Muscle layer of colon (tissue), 2 donors: ENCODE results near the gene BICC1.

ENCODE experiments used
- H3K27ac ChIP-seq: one replicate; pipeline ENCODE4 v1.7.0; 2013; ENCODE audit warnings: low read depth, mild to moderate bottlenecking, low read length, moderate library complexity
- H3K27me3 ChIP-seq, 2 donors: one replicate each; pipeline ENCODE4 v1.7.0; 2013; ENCODE audit warnings: low read length in 2 of 2, mild to moderate bottlenecking in 2 of 2; ENCODE audit not compliant: insufficient read depth in 2 of 2, control insufficient read depth in 1 of 2
- H3K36me3 ChIP-seq: one replicate; pipeline ENCODE4 v1.7.0; 2013; ENCODE audit warnings: mild to moderate bottlenecking, low read length; ENCODE audit not compliant: insufficient read depth
- H3K4me1 ChIP-seq: one replicate; pipeline ENCODE4 v1.7.0; 2013; ENCODE audit warnings: mild to moderate bottlenecking, low read length; ENCODE audit not compliant: insufficient read depth
- H3K4me3 ChIP-seq, 2 donors: one replicate each; pipeline ENCODE4 v1.7.0; 2013; ENCODE audit warnings: low read length in 2 of 2, low read depth in 1 of 2, mild to moderate bottlenecking in 1 of 2, moderate library complexity in 1 of 2
- H3K9ac ChIP-seq: one replicate; pipeline ENCODE4 v1.7.0; 2013; ENCODE audit warnings: low read length
- H3K9me3 ChIP-seq: one replicate; pipeline ENCODE4 v1.7.0; 2013; ENCODE audit warnings: mild to moderate bottlenecking, low read length
- donor health status: abdominal sarcoma.
- donor health status: Adenocarcinoma of cecum.

Gene BICC1

DNA sequence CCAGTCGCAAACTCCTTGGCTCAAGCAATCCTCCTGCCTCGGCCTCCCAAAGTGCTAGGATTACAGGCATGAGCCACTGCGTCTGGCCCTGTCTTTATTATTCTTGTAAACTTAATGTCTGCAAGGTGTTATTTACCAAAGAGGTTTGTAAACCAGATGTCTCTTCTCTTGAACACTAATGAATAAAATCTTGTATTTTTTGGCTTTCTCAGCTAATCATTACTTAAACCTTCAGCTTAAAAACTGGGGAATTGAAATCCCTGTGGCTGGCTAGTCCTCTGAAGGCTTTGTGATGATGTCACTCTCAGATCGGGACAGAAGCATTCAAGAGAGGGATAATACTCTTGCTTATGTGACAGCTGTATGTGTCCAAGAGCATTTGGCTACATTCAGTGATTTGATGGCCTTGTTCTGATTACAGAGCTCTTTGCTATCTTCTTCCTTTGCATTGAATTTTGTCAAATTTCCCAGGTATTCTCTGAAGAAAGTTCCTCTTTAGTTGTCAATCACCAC, 130.3 kb downstream of the BICC1 start:
- H3K9ac ChIP-seq: no peak overlapping the region
- H3K36me3 ChIP-seq: no peaks in the 10 kb centered on the region
- no peak overlapping the region for H3K27ac ChIP-seq
- no peaks in the 10 kb centered on the region for H3K9me3 ChIP-seq
- no peaks in the 10 kb centered on the region for H3K27me3 ChIP-seq
- H3K4me3 ChIP-seq: no peak overlapping the region
- peaks cover 31% of the 10 kb centered on the region for H3K4me1 ChIP-seq

- no peaks in the 10 kb centered on the region for H3K36me3 ChIP-seq
- H3K9me3 ChIP-seq: no peaks in the 10 kb centered on the region
- no peak overlapping the region for H3K27ac ChIP-seq
- peaks cover 43% of the 10 kb centered on the region for H3K4me1 ChIP-seq
- no peak overlapping the region for H3K4me3 ChIP-seq
- H3K9ac ChIP-seq: no peak overlapping the region
- no peaks in the 10 kb centered on the region for H3K27me3 ChIP-seq
These were observed 131.6 kb downstream of the BICC1 start for GRCh38 chr10:58644311-58644710.

DNA sequence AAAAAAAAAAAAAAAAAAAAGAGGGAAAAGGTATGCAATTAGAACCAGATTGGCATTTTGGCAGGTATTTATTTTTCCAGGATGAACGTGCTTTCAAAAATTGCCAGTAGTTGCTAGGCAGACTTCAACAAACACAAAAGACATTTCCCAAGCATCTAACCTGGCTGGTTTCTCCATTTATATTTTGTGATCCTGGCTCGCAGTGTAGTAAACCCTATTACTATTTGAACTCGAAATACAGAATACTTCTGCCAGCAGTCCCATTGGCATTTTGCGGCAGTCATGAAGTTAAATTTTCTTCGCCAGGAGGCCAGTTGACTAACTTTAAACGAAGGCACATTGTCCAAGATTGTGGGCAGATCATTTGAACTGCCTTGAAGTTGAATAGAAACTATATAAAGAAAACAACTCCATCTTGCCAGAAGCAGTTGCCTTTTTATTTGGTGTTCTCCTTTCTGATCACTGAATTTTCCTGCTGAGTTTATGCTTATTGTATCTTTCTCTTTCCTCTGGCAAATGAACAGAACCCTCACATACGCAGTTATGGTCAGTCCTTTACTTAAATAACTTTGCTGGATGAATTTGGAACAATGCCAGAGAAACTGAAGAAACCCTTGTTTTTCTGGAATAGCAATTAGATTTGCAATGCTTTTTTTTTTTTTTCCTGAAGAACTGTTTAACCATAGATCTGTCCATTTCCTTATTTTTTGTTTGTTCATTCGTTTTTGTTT, 132.9 kb downstream of the BICC1 start:
- Histone ChIP-seq H3K9ac (no peak overlapping the region), H3K27me3 (no peaks in the 10 kb centered on the region), H3K27ac (no peak overlapping the region), H3K9me3 (no peaks in the 10 kb centered on the region), H3K4me3 (no peak overlapping the region), H3K36me3 (no peaks in the 10 kb centered on the region), H3K4me1 (peaks cover 42% of the 10 kb centered on the region)

DNA sequence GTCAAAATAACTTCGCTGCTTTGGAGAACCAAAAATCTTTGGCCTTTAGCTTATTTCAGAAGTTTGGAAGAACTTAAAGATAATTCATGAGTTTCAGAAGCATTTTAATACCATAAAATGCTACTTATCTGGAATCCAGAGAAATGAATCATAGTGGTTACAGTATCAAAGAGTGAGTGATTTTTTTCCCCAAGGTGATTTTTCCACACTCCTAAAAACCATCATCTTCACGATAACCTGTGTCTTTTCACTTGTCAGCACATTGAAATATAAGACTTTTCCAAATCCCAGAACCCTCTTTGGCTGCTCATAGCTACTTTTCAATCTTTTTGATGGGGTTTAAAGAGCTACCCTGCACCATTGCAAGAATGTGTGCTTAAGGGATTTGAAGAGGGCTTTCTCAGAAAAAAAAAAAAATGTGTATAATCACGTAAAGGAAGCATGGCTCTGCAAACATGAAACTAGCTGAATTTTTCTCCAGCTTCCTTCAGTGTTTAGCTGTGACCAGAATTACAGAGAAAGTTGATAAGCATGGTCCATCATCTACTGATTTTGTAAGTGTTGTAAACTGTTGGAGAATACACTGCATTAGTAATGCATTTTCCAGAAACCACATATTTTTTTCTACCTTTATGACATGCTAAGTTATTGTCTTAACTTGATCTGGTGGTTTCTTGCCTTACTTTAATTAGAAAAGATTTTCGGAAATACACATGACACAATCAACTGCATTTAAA, 134.9 kb downstream of the BICC1 start:
- Histone ChIP-seq H3K9me3 (no peaks in the 10 kb centered on the region), H3K9ac (no peak overlapping the region), H3K4me1 (peaks cover 47% of the 10 kb centered on the region), H3K27ac (no peak overlapping the region), H3K27me3 (no peaks in the 10 kb centered on the region), H3K4me3 (no peak overlapping the region), H3K36me3 (no peaks in the 10 kb centered on the region)

DNA sequence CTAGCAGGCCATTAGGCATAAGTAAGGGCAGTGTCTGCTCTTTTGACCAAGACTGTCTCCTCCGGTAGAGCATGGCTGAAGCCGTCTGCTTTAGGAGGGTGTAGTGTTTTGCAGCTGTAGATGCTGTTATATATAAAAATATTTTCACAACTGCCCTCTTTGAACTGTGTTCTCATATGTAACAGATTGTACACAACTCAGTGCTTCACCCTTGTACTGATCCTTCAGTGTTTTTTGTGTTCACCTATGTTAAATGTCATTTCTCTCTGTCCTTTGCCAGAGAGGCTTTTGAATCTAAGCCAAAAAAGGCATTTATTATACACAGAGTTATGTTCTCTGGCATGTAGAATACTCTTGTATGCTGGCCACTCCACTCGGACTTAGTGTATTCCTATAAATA, 135.5 kb downstream of the BICC1 start:
- Histone ChIP-seq H3K9ac (no peak overlapping the region), H3K36me3 (no peaks in the 10 kb centered on the region), H3K9me3 (no peaks in the 10 kb centered on the region), H3K27ac (no peak overlapping the region), H3K4me3 (no peak overlapping the region), H3K27me3 (no peaks in the 10 kb centered on the region), H3K4me1 (peaks cover 47% of the 10 kb centered on the region)

DNA sequence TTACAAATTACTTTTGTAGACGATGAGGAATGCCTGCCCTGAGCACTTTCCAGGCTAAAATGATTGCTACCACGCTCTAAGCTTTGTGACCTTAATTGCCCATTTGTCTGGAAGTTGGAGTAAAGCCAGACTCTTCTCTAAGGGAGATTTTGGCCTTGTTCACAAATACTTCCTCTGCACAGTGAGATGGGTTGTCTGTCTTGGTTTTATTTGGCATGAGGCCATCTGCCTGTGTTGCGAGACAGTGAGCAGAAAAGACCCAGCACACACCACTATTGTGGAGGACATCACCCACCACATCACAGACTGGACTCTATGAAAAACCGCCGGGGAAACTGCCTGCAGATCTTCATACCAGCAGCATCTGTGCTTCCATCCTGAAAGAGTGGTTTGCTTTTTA, 138.4 kb downstream of the BICC1 start:
- no peak overlapping the region for H3K4me3 ChIP-seq
- H3K4me1 ChIP-seq: peaks cover 33% of the 10 kb centered on the region
- H3K27me3 ChIP-seq: no peaks in the 10 kb centered on the region
- no peaks in the 10 kb centered on the region for H3K9me3 ChIP-seq
- no peaks in the 10 kb centered on the region for H3K36me3 ChIP-seq
- no peak overlapping the region for H3K9ac ChIP-seq
- H3K27ac ChIP-seq: no peak overlapping the region

DNA sequence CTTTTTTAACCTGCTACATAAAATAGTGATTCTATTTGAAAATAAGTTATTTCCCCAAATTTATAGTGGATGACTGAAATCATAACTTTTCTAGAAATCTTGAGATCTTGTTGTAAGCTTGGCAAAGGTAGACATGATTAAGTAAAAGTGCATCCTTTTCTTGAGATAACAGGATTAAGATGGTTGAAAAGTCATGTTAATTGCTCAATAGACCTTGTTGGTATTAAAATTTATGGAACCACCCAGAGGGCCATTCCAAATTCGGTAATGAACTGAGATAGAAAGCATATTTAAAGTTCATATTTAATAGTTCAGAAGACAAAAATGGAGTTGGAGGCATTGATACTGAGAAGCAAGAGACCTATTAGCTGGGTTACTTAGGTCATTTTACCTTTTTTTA, 139.1 kb downstream of the BICC1 start:
- Histone ChIP-seq H3K9me3 (no peaks in the 10 kb centered on the region), H3K27ac (no peak overlapping the region)

GRCh38 chr10:58653139-58653538, 140.5 kb downstream of the BICC1 start:
- H3K36me3 ChIP-seq: no peaks in the 10 kb centered on the region
- no peak overlapping the region for H3K27ac ChIP-seq
- no peak overlapping the region for H3K4me3 ChIP-seq
- no peaks in the 10 kb centered on the region for H3K9me3 ChIP-seq
- no peaks in the 10 kb centered on the region for H3K27me3 ChIP-seq
- H3K9ac ChIP-seq: no peak overlapping the region
- peaks cover 25% of the 10 kb centered on the region for H3K4me1 ChIP-seq

More for the DNA sequence above, 139.1 kb downstream of the BICC1 start:
- Histone ChIP-seq H3K9ac (no peak overlapping the region), H3K4me3 (no peak overlapping the region), H3K4me1 (peaks cover 33% of the 10 kb centered on the region), H3K27me3 (no peaks in the 10 kb centered on the region), H3K36me3 (no peaks in the 10 kb centered on the region)

- H3K4me3 ChIP-seq: no peak overlapping the region
- H3K9me3 ChIP-seq: peaks cover 6% of the 10 kb centered on the region
- peaks cover 4% of the 10 kb centered on the region for H3K4me1 ChIP-seq
- H3K9ac ChIP-seq: no peak overlapping the region
- no peaks in the 10 kb centered on the region for H3K27me3 ChIP-seq
- no peak overlapping the region for H3K27ac ChIP-seq
- H3K36me3 ChIP-seq: no peaks in the 10 kb centered on the region
These were observed 148.0 kb downstream of the BICC1 start for GRCh38 chr10:58660575-58661255.

- no peaks in the 10 kb centered on the region for H3K27me3 ChIP-seq
- H3K36me3 ChIP-seq: no peaks in the 10 kb centered on the region
- H3K4me1 ChIP-seq: peaks cover 4% of the 10 kb centered on the region
- H3K27ac ChIP-seq: no peak overlapping the region
- H3K4me3 ChIP-seq: no peak overlapping the region
- peaks cover 6% of the 10 kb centered on the region for H3K9me3 ChIP-seq
- no peak overlapping the region for H3K9ac ChIP-seq
These were observed 148.7 kb downstream of the BICC1 start for GRCh38 chr10:58661336-58661735.

DNA sequence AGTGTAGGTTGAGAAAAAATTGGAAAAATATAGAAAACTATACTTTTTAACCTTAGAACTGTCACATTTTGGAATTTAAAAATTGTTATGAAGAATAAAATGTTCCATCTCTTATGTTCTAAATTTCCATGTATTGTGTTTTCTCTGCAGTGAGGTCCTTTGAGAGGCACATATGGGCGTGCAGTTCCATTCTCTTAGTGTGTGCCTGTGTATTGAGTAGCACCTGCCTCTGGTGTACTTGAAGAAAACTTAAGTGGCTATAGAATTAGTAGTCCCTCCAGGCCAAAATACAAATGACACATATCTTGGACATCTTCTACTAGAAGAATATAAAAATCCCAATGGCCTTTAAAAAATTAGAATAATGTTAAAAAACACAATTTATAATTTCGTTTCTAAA, 149.2 kb downstream of the BICC1 start:
- Histone ChIP-seq H3K9ac (no peak overlapping the region), H3K27ac (no peak overlapping the region), H3K4me3 (no peak overlapping the region), H3K36me3 (no peaks in the 10 kb centered on the region), H3K27me3 (no peaks in the 10 kb centered on the region), H3K9me3 (peaks cover 6% of the 10 kb centered on the region), H3K4me1 (peaks cover 4% of the 10 kb centered on the region)
